Stomach smooth muscle (tissue), 2 donors: ENCODE data around the gene UFSP2.
"Not testable (repeated sequence)": the region's sequence is repeated elsewhere in the genome, so short reads cannot be mapped to it uniquely, and the experiment has no call there.

Source experiments
- H3K27ac ChIP-seq: one replicate; pipeline ENCODE4 v1.7.0; 2013; ENCODE audit warnings: mild to moderate bottlenecking, low read length, inconsistent platforms
- H3K27me3 ChIP-seq, 2 donors: one replicate each; pipeline ENCODE4 v1.7.0; 2013; ENCODE audit warnings: low read length in 2 of 2; ENCODE audit not compliant: insufficient read depth in 2 of 2, control insufficient read depth in 1 of 2
- H3K36me3 ChIP-seq, 2 donors: one replicate each; pipeline ENCODE4 v1.7.0; 2013; ENCODE audit warnings: low read length in 2 of 2; ENCODE audit not compliant: control insufficient read depth in 2 of 2, insufficient read depth in 2 of 2
- H3K4me1 ChIP-seq: one replicate; pipeline ENCODE4 v1.7.0; 2013; ENCODE audit warnings: low read length; ENCODE audit not compliant: control insufficient read depth, insufficient read depth
- H3K4me3 ChIP-seq, 2 donors: one replicate each; pipeline ENCODE4 v1.7.0; 2013; ENCODE audit warnings: low read length in 2 of 2
- H3K9ac ChIP-seq, 2 donors: one replicate each; pipeline ENCODE4 v1.7.0; 2013; ENCODE audit warnings: low read length in 2 of 2, mild to moderate bottlenecking in 1 of 2
- H3K9me3 ChIP-seq, 2 donors: one replicate each; pipeline ENCODE4 v1.7.0; 2013; ENCODE audit warnings: low read length in 2 of 2; ENCODE audit not compliant: control insufficient read depth in 2 of 2
- donor health status: healthy.
- donor health status: Pancreatic carcinoma.

The UFSP2 gene

GRCh38 chr4:185369731-185370130, 56.0 kb downstream of the UFSP2 start:
- Histone ChIP-seq H3K4me1 (no peaks in the 10 kb centered on the region), H3K27me3 (no peaks in the 10 kb centered on the region), H3K9me3 (no peaks in the 10 kb centered on the region)

GRCh38 chr4:185364886-185365285, 60.9 kb downstream of the UFSP2 start:
- H3K4me1 ChIP-seq = no peaks in the 10 kb centered on the region
- H3K27ac ChIP-seq = no peak overlapping the region
- H3K9me3 ChIP-seq = no peaks in the 10 kb centered on the region
- no peaks in the 10 kb centered on the region for H3K27me3 ChIP-seq
- no peak overlapping the region for H3K9ac ChIP-seq
- H3K4me3 ChIP-seq = no peak overlapping the region
- peaks cover 3 to 7% of the 10 kb centered on the region in 2 donors for H3K36me3 ChIP-seq

More at GRCh38 chr4:185369731-185370130, 56.0 kb downstream of the UFSP2 start:
- no peak overlapping the region for H3K27ac ChIP-seq
- H3K9ac ChIP-seq = no peak overlapping the region
- H3K4me3 ChIP-seq = no peak overlapping the region
- peaks cover 10 to 12% of the 10 kb centered on the region in 2 donors for H3K36me3 ChIP-seq

- Histone ChIP-seq H3K36me3 (peaks cover 5 to 9% of the 10 kb centered on the region in 2 donors), H3K27ac (no peak overlapping the region), H3K9ac (no peak overlapping the region), H3K9me3 (no peaks in the 10 kb centered on the region), H3K4me1 (no peaks in the 10 kb centered on the region), H3K27me3 (no peaks in the 10 kb centered on the region), H3K4me3 (no peak overlapping the region)
These were observed 62.5 kb downstream of the UFSP2 start for GRCh38 chr4:185363251-185363650.

GRCh38 chr4:185362570-185362969, 63.2 kb downstream of the UFSP2 start:
- not testable (repeated sequence) for H3K4me1 ChIP-seq, H3K4me3 ChIP-seq, H3K9ac ChIP-seq, H3K27me3 ChIP-seq, H3K9me3 ChIP-seq, H3K27ac ChIP-seq
- peaks cover 4 to 14% of the 10 kb centered on the region in 2 donors for H3K36me3 ChIP-seq

- H3K4me1 ChIP-seq = no peaks in the 10 kb centered on the region
- H3K4me3 ChIP-seq = no peak overlapping the region
- no peak overlapping the region for H3K9ac ChIP-seq
- no peak overlapping the region for H3K27ac ChIP-seq
- peaks cover 4 to 14% of the 10 kb centered on the region in 2 donors for H3K36me3 ChIP-seq
- H3K9me3 ChIP-seq = no peaks in the 10 kb centered on the region
- no peaks in the 10 kb centered on the region for H3K27me3 ChIP-seq
These were observed 63.9 kb downstream of the UFSP2 start for GRCh38 chr4:185361872-185362271.

GRCh38 chr4:185359767-185360446, 65.9 kb downstream of the UFSP2 start:
- Histone ChIP-seq H3K9me3 (no peaks in the 10 kb centered on the region), H3K27ac (no peak overlapping the region), H3K4me1 (no peaks in the 10 kb centered on the region), H3K27me3 (no peaks in the 10 kb centered on the region), H3K4me3 (no peak overlapping the region), H3K36me3 (peaks cover 4 to 12% of the 10 kb centered on the region in 2 donors), H3K9ac (no peak overlapping the region)

- Histone ChIP-seq H3K36me3 (peaks cover 13 to 15% of the 10 kb centered on the region in 2 donors), H3K9ac (no peak overlapping the region), H3K27ac (no peak overlapping the region), H3K9me3 (no peaks in the 10 kb centered on the region), H3K4me3 (no peak overlapping the region), H3K27me3 (no peaks in the 10 kb centered on the region), H3K4me1 (no peaks in the 10 kb centered on the region)
These were observed 66.8 kb downstream of the UFSP2 start for GRCh38 chr4:185358959-185359358.

GRCh38 chr4:185358514-185358913, 67.2 kb downstream of the UFSP2 start:
- H3K27ac ChIP-seq = no peak overlapping the region
- H3K36me3 ChIP-seq = peaks cover 13 to 15% of the 10 kb centered on the region in 2 donors
- no peaks in the 10 kb centered on the region for H3K4me1 ChIP-seq
- H3K27me3 ChIP-seq = no peaks in the 10 kb centered on the region
- H3K9me3 ChIP-seq = no peaks in the 10 kb centered on the region
- no peak overlapping the region for H3K9ac ChIP-seq
- H3K4me3 ChIP-seq = no peak overlapping the region

- no peak overlapping the region for H3K9ac ChIP-seq
- no peaks in the 10 kb centered on the region for H3K4me1 ChIP-seq
- H3K36me3 ChIP-seq = peaks cover 13 to 15% of the 10 kb centered on the region in 2 donors
- H3K27ac ChIP-seq = no peak overlapping the region
- H3K9me3 ChIP-seq = no peaks in the 10 kb centered on the region
- H3K27me3 ChIP-seq = no peaks in the 10 kb centered on the region
- no peak overlapping the region for H3K4me3 ChIP-seq
These were observed 67.9 kb downstream of the UFSP2 start for GRCh38 chr4:185357733-185358440.

GRCh38 chr4:185357211-185357610, 68.6 kb downstream of the UFSP2 start:
- H3K9me3 ChIP-seq = no peaks in the 10 kb centered on the region
- peaks cover 14 to 22% of the 10 kb centered on the region in 2 donors for H3K36me3 ChIP-seq
- H3K4me3 ChIP-seq = no peak overlapping the region
- no peak overlapping the region for H3K27ac ChIP-seq
- no peaks in the 10 kb centered on the region for H3K27me3 ChIP-seq
- no peak overlapping the region for H3K9ac ChIP-seq
- H3K4me1 ChIP-seq = no peaks in the 10 kb centered on the region

GRCh38 chr4:185352741-185353140, 73.0 kb downstream of the UFSP2 start:
- no peak overlapping the region for H3K27ac ChIP-seq

More at GRCh38 chr4:185352741-185353140, 73.0 kb downstream of the UFSP2 start:
- Histone ChIP-seq H3K27me3 (no peaks in the 10 kb centered on the region), H3K36me3 (peaks cover 17% of the 10 kb centered on the region in 2 donors), H3K4me1 (no peaks in the 10 kb centered on the region), H3K4me3 (no peak overlapping the region), H3K9me3 (no peaks in the 10 kb centered on the region), H3K9ac (no peak overlapping the region)
